SW 1271 (cell line): ENCODE results near the gene SPESP1.
A peak's percentile ranks its signal among the peaks of the same experiment; 100 is the strongest.

Experiments used
- DNase-seq, 2 experiments: peaks; one replicate each; lab custom pipeline; 2025; lab: John Stamatoyannopoulos, UW

The SPESP1 gene

DNA sequence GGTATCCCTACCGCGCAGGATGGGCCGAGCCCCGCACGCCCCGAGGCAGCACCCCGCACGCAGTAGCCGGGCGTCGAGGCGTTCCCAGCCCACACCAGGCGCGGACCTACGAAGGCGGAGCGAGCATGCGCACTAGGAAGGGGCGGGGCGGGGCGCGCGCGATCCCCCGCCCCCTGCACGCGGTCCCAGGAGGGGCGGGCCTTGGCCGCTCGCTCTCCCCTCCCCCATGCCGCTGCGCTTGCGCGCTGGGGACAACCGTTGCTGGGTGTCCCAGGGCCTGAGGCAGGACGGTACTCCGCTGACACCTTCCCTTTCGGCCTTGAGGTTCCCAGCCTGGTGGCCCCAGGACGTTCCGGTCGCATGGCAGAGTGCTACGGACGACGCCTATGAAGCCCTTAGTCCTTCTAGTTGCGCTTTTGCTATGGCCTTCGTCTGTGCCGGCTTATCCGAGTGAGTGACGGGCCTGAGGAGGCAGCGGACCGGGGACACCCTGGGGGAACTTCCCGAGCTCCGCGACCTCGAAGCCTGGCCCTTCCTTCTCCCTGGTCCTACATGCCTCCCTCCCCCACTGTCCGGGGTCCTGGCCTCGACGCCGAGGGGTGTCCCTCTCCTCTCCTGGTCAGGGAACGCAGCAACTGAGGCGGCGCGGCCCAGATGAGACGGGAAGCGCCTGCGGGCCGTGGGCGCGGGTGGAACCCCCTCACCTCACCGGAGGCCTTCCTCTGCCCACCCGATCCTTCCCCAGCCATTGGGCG is at the start of gene SPESP1:
Gene SPESP1, plus strand, starts transcription at position 258 of the 755 bp plus-strand sequence. Its CDS starts 129 bp downstream, at position 387.
- DNase-seq: no peak

GRCh38 chr15:68885070-68885469 is 45.3 kb upstream of the SPESP1 start:
- DNase-seq: no peak

DNA sequence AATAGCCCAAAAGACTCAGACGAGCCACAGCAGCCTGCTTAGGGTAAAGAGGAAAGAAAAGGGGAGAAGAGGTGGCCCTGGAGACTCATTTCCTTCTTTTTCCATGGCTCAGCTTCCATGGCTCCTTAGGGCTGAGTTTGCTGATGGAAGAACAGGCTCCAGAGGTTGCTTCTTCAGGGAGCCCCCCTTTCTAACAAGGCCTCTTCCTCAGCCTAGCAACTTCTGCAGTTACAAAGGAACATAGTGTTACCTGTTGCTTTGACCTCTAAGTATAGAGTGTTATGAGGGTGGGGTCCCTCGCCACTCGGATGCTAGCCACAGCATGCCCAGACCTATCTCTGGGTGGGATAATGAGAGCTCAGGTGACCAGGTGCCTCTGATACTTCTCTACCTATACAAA is 43.2 kb upstream of the SPESP1 start:
- no peak for DNase-seq

- DNase-seq: no peak
Measured at GRCh38 chr15:68887819-68888218, 42.5 kb upstream of the SPESP1 start.

GRCh38 chr15:68888419-68888818 is 41.9 kb upstream of the SPESP1 start:
- DNase-seq: no peak

- DNase-seq: no peak
Measured at GRCh38 chr15:68894208-68894607, 36.1 kb upstream of the SPESP1 start.

DNA sequence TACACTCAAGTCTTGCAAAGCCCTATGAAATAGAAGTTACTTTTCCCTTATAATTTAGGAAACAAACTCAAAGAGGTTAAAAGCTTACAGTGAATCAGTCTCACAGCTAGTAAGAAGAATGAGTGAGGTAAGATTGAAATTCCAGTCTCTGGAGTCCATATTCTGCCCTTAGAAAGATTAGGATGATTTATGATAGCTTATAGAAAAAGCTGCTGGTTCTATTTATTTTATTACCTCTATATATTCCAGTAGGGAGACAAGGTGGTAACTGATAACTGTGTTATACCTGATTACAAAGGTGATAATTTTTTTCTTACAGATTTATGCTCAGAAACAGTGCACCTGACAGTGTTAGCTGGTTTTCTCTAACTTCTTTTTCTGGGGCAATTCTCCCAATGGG is 34.1 kb upstream of the SPESP1 start:
- DNase-seq: no peak

- DNase-seq: no peak
Measured at GRCh38 chr15:68897016-68897415, 33.3 kb upstream of the SPESP1 start.

DNA sequence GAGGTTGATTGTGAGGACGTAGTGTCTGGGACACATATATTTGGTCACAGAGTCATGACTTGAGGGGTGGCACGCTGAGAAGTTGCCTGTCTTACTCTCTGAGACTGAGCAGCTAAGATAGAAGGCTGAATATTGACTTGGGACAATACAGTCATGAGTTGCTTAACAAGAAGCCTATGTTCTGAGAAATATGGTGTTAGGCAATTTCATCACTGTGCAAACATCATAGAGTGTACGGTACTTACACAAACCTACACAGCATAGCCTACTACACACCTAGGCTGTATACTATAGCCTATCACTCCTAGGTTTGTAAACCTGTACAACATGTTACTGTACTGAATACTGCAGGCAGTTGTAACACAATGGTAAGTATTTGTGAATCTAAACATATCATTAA is 30.3 kb upstream of the SPESP1 start:
- no peak for DNase-seq

DNA sequence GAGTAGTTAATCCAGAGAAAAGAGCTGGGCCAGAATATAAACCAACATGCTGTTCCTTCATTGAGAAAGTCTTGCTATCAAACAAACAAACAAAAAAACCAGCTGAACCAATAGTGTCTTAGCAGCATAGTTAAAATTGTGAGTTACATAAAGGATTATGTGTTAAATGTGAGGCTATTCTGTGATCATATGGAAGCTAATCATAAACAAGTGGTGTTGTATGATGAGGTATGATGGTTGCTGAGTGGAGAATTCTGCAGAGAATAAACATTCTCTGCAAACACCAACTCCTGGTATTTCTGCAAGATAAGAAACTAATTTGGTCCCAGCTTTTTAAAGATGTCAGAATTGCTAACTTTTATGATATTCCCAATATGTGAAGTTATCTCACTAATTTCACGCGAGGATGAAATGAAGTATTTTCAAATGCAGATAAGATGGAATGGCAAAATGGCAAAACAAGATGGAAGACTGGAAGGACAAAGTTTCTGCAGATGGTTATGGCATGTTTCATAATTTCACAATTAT is 22.9 kb upstream of the SPESP1 start:
- DNase-seq: no peak

DNA sequence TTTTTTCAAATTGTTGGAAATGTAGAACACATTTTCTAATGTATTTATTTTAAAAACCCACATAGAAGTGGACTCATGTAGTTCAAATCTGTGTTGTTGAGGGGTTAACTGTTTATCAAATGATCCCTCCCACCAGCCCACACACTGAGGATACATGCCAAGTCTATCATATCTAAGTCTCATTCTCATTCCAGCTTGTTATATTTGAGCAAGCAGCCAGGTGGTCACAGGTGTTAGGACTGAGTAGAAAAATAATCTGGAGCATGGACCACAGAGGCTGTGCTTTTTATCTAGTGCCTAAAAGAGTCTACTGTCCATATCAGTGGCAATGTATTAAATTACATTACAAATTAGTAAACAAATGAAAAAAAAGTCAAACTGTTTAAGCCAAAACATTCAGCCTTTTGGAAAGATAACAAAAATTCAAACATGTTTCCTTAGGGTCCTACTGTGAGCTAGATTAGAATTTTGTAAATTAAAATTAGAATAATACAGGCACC is 20.7 kb upstream of the SPESP1 start:
- DNase-seq: no peak

- no peak for DNase-seq
Measured at GRCh38 chr15:68910341-68910740, 20.0 kb upstream of the SPESP1 start.

GRCh38 chr15:68910816-68911215 is 19.5 kb upstream of the SPESP1 start:
- no peak for DNase-seq

DNA sequence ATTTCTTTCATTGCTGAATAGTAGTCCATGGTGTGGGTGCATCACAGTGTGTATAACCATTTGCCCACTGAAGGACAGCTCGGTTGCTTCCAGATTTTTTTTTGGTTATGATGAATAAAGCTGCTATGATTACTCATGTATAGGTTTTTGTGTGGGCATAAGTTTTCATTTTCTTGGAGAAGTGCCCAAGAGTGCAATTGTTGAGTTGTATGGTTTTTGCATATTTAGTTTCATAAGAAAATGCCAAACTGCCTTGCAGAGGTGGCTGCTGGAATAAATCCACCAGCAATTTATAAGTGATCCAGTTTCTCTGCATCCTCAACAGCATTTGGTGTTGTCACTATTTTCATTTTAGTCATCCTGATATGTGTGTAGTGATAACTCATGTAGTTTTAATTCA is 8.4 kb upstream of the SPESP1 start:
- DNase-seq: no peak

- DNase-seq: peak; percentile 39 to 82
Measured at GRCh38 chr15:68924866-68925560, 5.3 kb upstream of the SPESP1 start.

GRCh38 chr15:68933001-68933400 is 2.7 kb downstream of the SPESP1 start:
- DNase-seq: no peak

GRCh38 chr15:68934341-68934740 is 4.0 kb downstream of the SPESP1 start:
- DNase-seq: no peak

- no peak for DNase-seq
Measured at GRCh38 chr15:68935400-68935937, 5.1 kb downstream of the SPESP1 start.

DNA sequence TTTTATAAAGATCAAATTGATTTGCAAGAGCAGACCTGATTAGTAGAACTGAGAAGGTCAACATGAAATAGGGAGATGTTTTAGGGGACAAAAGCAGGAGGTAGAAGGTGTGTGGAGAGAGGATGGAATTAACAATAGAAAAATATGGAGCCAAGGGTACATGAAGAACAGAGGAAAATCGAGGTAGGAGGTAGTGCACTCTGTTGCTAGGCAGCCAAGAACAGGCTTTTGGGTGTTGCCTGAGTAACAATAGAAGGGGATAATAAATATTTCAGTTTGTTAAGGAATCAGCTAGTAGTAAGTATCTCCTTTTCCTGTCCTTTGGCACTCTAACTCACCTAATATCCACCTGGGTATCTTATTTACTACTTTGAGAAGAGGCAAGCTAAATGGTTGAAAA is 9.2 kb downstream of the SPESP1 start:
- no peak for DNase-seq

DNA sequence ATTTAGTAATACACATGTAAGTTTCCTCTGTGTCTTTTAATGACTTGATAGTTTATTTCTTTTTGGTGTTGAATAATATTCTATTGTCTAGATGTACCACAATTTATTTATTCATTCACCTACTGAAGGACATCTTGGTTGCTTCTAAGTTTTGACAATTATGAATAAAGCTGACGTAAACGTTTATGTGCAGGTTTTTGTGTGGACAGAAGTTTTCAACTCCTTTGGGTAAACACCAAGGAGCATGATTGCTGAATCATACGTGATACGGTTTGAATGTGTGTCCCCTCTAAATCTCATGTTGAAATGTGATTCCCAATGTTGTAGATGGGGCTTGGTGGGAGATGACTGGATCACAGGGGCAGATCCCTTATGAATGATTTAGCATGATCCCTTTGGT is 21.5 kb downstream of the SPESP1 start:
- no peak for DNase-seq

GRCh38 chr15:68957696-68958095 is 27.4 kb downstream of the SPESP1 start:
- no peak for DNase-seq

DNA sequence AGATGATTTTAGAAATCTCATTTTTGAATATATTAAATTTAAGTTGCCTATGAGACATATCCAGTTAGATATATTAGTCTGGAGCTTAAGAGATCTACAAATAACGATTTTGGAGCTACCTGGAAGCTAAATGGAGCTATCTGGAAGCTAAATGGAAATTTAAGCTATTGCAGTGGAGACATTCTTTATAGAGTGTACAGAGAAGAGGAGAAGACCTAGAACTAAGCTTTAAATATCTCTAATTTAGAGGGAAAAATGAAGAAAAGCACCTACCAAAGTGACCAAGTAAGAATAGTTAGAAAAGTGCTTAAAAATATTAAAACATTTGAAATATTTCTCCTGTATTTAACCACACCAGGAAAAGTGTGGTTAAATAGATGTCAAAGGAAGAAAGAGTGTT is 28.3 kb downstream of the SPESP1 start:
- no peak for DNase-seq

GRCh38 chr15:68962465-68962864 is 32.1 kb downstream of the SPESP1 start:
- no peak for DNase-seq
